HEK293 (cell line): ENCODE measurements around the gene CNDP2.

Experiments
- CTCF ChIA-PET: fragments of 350-600 bp; formaldehyde crosslinking; extraction: SDS; loops from one replicate; lab custom pipeline; 2021; ENCODE audit warnings: antibody characterized with exemption; lab: Yijun Ruan, JAX
- POLR2A ChIA-PET: fragments of 300-600 bp; formaldehyde crosslinking; extraction: SDS; loops from one replicate; lab custom pipeline; 2020; ENCODE audit warnings: antibody characterized with exemption, inconsistent platforms; lab: Yijun Ruan, JAX
- H3K27ac ChIP-seq: fragments of 200-500 bp; sonication (Bioruptor generic); 2 replicates; pipeline ENCODE4 v1.5.1; 2014; ENCODE audit warnings: low read depth, low read length, control low read depth, inconsistent platforms; ENCODE audit errors: extremely low read depth
- H3K36me3 ChIP-seq, 2 experiments: fragments of 200-500 bp in 1 of 2; sonication (Bioruptor generic) in 1 of 2; 1 replicate in 1 of 2; 2 replicates in 1 of 2; pipeline ENCODE4 v1.5.1; 2014 to 2017; ENCODE audit warnings: inconsistent platforms in 2 of 2, low read length in 2 of 2; ENCODE audit not compliant: control insufficient read depth in 2 of 2, insufficient read depth in 1 of 2
- H3K4me1 ChIP-seq: fragments of 200-500 bp; sonication (Bioruptor generic); 2 replicates; pipeline ENCODE4 v1.5.1; 2014; ENCODE audit warnings: mild to moderate bottlenecking, low read length, inconsistent platforms; ENCODE audit not compliant: control insufficient read depth, insufficient read depth
- H3K4me3 ChIP-seq: 2 replicates; pipeline ENCODE4 v1.5.1; 2011; ENCODE audit warnings: low read depth, mild to moderate bottlenecking, control low read depth, low read length, moderate library complexity
- H3K9me3 ChIP-seq: fragments of 200-500 bp; sonication (Bioruptor generic); 2 replicates; pipeline ENCODE4 v1.5.1; 2014; ENCODE audit warnings: low read depth, low read length, inconsistent platforms; ENCODE audit not compliant: control insufficient read depth, insufficient read depth
- EGR2 ChIP-seq: fragments of 450-650 bp; formaldehyde crosslinking; IDR thresholded peaks from 2 replicates; pipeline ENCODE4 v1.5.1; 2016; ENCODE audit warnings: low read depth, missing biosample characterization, missing genetic modification characterization
- SCRT2 ChIP-seq: fragments of 450-650 bp; formaldehyde crosslinking; IDR thresholded peaks from 2 replicates; pipeline ENCODE4 v1.5.1; 2016; ENCODE audit warnings: missing biosample characterization, missing genetic modification characterization
- SP7 ChIP-seq: fragments of 450-650 bp; formaldehyde crosslinking; IDR thresholded peaks from 2 replicates; pipeline ENCODE4 v1.5.1; 2016; ENCODE audit warnings: missing biosample characterization, missing genetic modification characterization
- YY2 ChIP-seq: fragments of 450-650 bp; formaldehyde crosslinking; IDR thresholded peaks from 2 replicates; pipeline ENCODE4 v1.5.1; 2016; ENCODE audit warnings: missing biosample characterization, missing genetic modification characterization
- ZFP3 ChIP-seq: fragments of 450-650 bp; formaldehyde crosslinking; IDR thresholded peaks from 2 replicates; pipeline ENCODE4 v1.5.1; 2016; ENCODE audit warnings: low read depth, missing biosample characterization, missing genetic modification characterization
- ZNF148 ChIP-seq: fragments of 450-650 bp; formaldehyde crosslinking; IDR thresholded peaks from 2 replicates; pipeline ENCODE4 v1.5.0; 2017; ENCODE audit warnings: missing biosample characterization, missing genetic modification characterization, borderline replicate concordance
- ZNF157 ChIP-seq: fragments of 450-650 bp; formaldehyde crosslinking; IDR thresholded peaks from 2 replicates; pipeline ENCODE4 v1.5.1; 2016; ENCODE audit warnings: missing biosample characterization, missing genetic modification characterization
- ZNF184 ChIP-seq: fragments of 450-650 bp; IDR thresholded peaks from 2 replicates; pipeline ENCODE4 v1.5.1; 2018; ENCODE audit warnings: missing biosample characterization, mild to moderate bottlenecking, missing genetic modification characterization
- ZNF202 ChIP-seq: fragments of 450-650 bp; formaldehyde crosslinking; IDR thresholded peaks from 2 replicates; pipeline ENCODE4 v1.5.1; 2016; ENCODE audit warnings: missing biosample characterization, missing genetic modification characterization, borderline replicate concordance
- ZNF24 ChIP-seq: fragments of 450-650 bp; formaldehyde crosslinking; IDR thresholded peaks from 2 replicates; pipeline ENCODE4 v1.5.1; 2016; ENCODE audit warnings: missing biosample characterization, missing genetic modification characterization
- ZNF266 ChIP-seq: fragments of 450-650 bp; formaldehyde crosslinking; IDR thresholded peaks from 2 replicates; pipeline ENCODE4 v1.5.1; 2016; ENCODE audit warnings: missing biosample characterization, missing genetic modification characterization, low read depth
- ZNF280C ChIP-seq: fragments of 450-650 bp; formaldehyde crosslinking; IDR thresholded peaks from 2 replicates; pipeline ENCODE4 v1.5.1; 2016; ENCODE audit warnings: missing biosample characterization, missing genetic modification characterization
- ZNF292 ChIP-seq: fragments of 450-650 bp; formaldehyde crosslinking; IDR thresholded peaks from 2 replicates; pipeline ENCODE4 v1.5.1; 2016; ENCODE audit warnings: low read depth, missing biosample characterization, missing genetic modification characterization, borderline replicate concordance
- ZNF354C ChIP-seq: fragments of 450-650 bp; formaldehyde crosslinking; IDR thresholded peaks from 2 replicates; pipeline ENCODE4 v1.5.1; 2016; ENCODE audit warnings: missing biosample characterization, missing genetic modification characterization, low read depth, borderline replicate concordance
- ZNF529 ChIP-seq: fragments of 450-650 bp; formaldehyde crosslinking; IDR thresholded peaks from 2 replicates; pipeline ENCODE4 v1.5.1; 2017; ENCODE audit warnings: missing genetic modification characterization, missing biosample characterization; ENCODE audit not compliant: insufficient replicate concordance
- ZNF555 ChIP-seq: fragments of 450-650 bp; formaldehyde crosslinking; conservative IDR thresholded peaks from 2 replicates; pipeline ENCODE4 v1.5.1; 2017; ENCODE audit warnings: missing biosample characterization, mild to moderate bottlenecking, missing genetic modification characterization, inconsistent platforms
- ZNF558 ChIP-seq: fragments of 450-650 bp; formaldehyde crosslinking; IDR thresholded peaks from 2 replicates; pipeline ENCODE4 v1.5.1; 2016; ENCODE audit warnings: missing biosample characterization, missing genetic modification characterization
- ZNF561 ChIP-seq: fragments of 450-650 bp; IDR thresholded peaks from 2 replicates; pipeline ENCODE4 v1.5.1; 2018; ENCODE audit warnings: missing biosample characterization, missing genetic modification characterization, borderline replicate concordance
- ZNF580 ChIP-seq: fragments of 450-650 bp; formaldehyde crosslinking; IDR thresholded peaks from 2 replicates; pipeline ENCODE4 v1.5.1; 2016; ENCODE audit warnings: missing biosample characterization, missing genetic modification characterization
- ZNF596 ChIP-seq: fragments of 450-650 bp; IDR thresholded peaks from 2 replicates; pipeline ENCODE4 v1.5.0; 2018; ENCODE audit warnings: missing biosample characterization, mild to moderate bottlenecking, missing genetic modification characterization, moderate library complexity
- ZNF610 ChIP-seq: fragments of 450-650 bp; formaldehyde crosslinking; IDR thresholded peaks from 2 replicates; pipeline ENCODE4 v1.5.1; 2016; ENCODE audit warnings: missing biosample characterization, missing genetic modification characterization, borderline replicate concordance
- ZNF639 ChIP-seq: fragments of 450-650 bp; formaldehyde crosslinking; IDR thresholded peaks from 2 replicates; pipeline ENCODE4 v1.5.1; 2016; ENCODE audit warnings: missing biosample characterization, missing genetic modification characterization
- ZNF830 ChIP-seq: fragments of 450-650 bp; IDR thresholded peaks from 2 replicates; pipeline ENCODE4 v1.5.0; 2018; ENCODE audit warnings: missing biosample characterization, missing genetic modification characterization, low read depth, mild to moderate bottlenecking, moderate library complexity
- TF ChIP-seq, protein P1 (sequence below): fragments of 450-650 bp; formaldehyde crosslinking; IDR thresholded peaks from 2 replicates; pipeline ENCODE4 v1.5.1; 2016; ENCODE audit warnings: missing biosample characterization, missing genetic modification characterization, low read depth
- TF ChIP-seq, protein P2 (sequence below): fragments of 450-650 bp; formaldehyde crosslinking; IDR thresholded peaks from 2 replicates; pipeline ENCODE4 v1.5.1; 2017; ENCODE audit warnings: missing biosample characterization, missing genetic modification characterization

CNDP2 gene

DNA sequence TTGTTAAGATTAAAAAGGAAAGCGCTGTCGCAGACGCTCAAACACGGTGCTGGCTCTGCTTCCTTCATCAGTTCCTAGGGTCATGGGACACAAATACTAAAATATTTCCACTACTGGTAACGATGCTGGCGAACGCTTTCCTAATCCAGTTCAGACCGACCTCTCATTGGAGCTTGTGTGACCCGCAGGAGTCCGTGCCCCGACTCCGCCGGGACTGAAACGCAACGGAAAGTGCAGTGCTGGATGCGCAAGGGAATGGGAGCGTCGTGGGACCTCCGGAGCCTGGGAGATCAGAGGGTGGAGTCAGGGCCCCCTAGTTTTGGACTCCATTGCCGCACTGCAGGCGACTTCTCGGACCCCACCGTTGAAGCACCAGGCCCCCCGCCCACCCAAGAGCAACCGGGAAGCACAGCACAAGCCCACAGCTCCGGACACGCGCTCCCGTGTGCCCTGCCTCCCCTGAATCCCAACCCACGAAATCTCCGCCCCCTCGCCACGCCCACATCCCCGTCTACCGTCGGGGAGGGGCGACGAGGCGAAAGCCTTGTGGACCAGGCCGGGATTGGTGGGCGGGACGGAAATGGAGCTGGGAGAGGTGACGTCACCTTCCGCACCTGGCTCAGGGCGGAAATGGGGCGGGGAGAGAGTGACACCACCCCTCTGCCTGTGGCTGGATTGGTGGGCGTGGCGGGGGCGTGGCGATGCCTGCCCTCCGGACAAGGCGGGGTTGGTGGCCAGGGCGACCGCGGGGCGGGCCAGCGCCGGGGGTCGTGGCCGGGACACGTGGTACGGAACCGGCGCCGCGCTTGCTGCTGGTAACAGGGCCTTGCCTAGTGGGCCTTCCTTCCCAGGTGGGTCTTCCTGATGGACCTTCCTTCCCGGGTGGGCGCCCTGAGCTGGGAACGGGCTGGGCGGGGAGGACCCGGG lies at the start of gene CNDP2:
Gene CNDP2 (plus strand): TSS at position 783 of the 927 bp plus-strand sequence. CDS start 3,611 bp downstream, outside the sequence.
- H3K36me3 ChIP-seq, result peaks cover under 1 to 6% of the 10 kb centered on the region in 2 experiments; a peak in 2 of 3 replicates
- H3K4me1 ChIP-seq, result 0 out of 2 replicates have a peak, but pooled peaks cover 3% of the 10 kb centered on the region
- peak within 1 kb of the TSS; percentile 74; the same call in 1 of the 2 replicates for H3K27ac ChIP-seq
- ChIA-PET POLR2A (interaction anchor here (0.7 to 1.5 kb wide), 8 partner anchors 9 to 103 kb away, joined by 3 to 7 read pairs (median 3); no protein-coding TSS in a partner anchor), CTCF (interaction anchor here (0.5 to 1.7 kb wide), 5 partner anchors 17 to 142 kb away, joined by 3 to 5 read pairs (median 3); no protein-coding TSS in a partner anchor)
- H3K9me3 ChIP-seq, result no peaks in the 10 kb centered on the region
- H3K4me3 ChIP-seq, result peak within 1 kb of the TSS; percentile 84
- TF ChIP-seq, protein P1, sequence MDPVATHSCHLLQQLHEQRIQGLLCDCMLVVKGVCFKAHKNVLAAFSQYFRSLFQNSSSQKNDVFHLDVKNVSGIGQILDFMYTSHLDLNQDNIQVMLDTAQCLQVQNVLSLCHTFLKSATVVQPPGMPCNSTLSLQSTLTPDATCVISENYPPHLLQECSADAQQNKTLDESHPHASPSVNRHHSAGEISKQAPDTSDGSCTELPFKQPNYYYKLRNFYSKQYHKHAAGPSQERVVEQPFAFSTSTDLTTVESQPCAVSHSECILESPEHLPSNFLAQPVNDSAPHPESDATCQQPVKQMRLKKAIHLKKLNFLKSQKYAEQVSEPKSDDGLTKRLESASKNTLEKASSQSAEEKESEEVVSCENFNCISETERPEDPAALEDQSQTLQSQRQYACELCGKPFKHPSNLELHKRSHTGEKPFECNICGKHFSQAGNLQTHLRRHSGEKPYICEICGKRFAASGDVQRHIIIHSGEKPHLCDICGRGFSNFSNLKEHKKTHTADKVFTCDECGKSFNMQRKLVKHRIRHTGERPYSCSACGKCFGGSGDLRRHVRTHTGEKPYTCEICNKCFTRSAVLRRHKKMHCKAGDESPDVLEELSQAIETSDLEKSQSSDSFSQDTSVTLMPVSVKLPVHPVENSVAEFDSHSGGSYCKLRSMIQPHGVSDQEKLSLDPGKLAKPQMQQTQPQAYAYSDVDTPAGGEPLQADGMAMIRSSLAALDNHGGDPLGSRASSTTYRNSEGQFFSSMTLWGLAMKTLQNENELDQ (tag by site-specific recombination), result no peak
- TF ChIP-seq ZNF830 (tag by site-specific recombination) (no peak), EGR2 (tag by site-specific recombination) (peak; percentile 97), ZNF561 (no peak), YY2 (tag by site-specific recombination) (no peak), ZNF292 (tag by site-specific recombination) (no peak), ZNF157 (tag by site-specific recombination) (no peak), ZNF580 (tag by site-specific recombination) (no peak; the same call in 1 of the 2 replicates), ZNF610 (peak; percentile 75; the same call in 1 of the 2 replicates), ZNF184 (tag by site-specific recombination) (no peak), SP7 (tag by site-specific recombination) (peak; percentile 68), ZNF529 (no peak), ZFP3 (tag by site-specific recombination) (no peak), ZNF266 (tag by site-specific recombination) (no peak), ZNF558 (tag by site-specific recombination) (no peak), ZNF202 (tag by site-specific recombination) (no peak), ZNF24 (tag by site-specific recombination) (no peak), ZNF639 (peak; percentile 10; the same call in 1 of the 2 replicates), SCRT2 (tag by site-specific recombination) (peak; percentile 26; the same call in 1 of the 2 replicates), ZNF354C (tag by site-specific recombination) (no peak), ZNF148 (tag by site-specific recombination) (no peak), ZNF555 (tag by site-specific recombination) (no peak), ZNF596 (tag by site-specific recombination) (no peak), ZNF280C (no peak)
- TF ChIP-seq, protein P2, sequence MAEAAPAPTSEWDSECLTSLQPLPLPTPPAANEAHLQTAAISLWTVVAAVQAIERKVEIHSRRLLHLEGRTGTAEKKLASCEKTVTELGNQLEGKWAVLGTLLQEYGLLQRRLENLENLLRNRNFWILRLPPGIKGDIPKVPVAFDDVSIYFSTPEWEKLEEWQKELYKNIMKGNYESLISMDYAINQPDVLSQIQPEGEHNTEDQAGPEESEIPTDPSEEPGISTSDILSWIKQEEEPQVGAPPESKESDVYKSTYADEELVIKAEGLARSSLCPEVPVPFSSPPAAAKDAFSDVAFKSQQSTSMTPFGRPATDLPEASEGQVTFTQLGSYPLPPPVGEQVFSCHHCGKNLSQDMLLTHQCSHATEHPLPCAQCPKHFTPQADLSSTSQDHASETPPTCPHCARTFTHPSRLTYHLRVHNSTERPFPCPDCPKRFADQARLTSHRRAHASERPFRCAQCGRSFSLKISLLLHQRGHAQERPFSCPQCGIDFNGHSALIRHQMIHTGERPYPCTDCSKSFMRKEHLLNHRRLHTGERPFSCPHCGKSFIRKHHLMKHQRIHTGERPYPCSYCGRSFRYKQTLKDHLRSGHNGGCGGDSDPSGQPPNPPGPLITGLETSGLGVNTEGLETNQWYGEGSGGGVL (tag by site-specific recombination), result no peak
